ENCODE data around the gene EDN2. TPM values are rescaled to one million over a fixed set of nuclear protein-coding genes. Genes with fewer than 3 reads are reported as not detected.

The EDN2 gene
- total and polyA plus RNA-seq, 2 experiments from 2014 or later = not detected

- no peak overlapping the region for H3K4me3 ChIP-seq
- H3K9ac ChIP-seq = no peak overlapping the region
- H3F3A ChIP-seq (ENCODE audit: insufficient read depth) = no peaks in the 10 kb centered on the region
- in situ Hi-C loops (cut with MboI) = no loop called here
- H3K36me3 ChIP-seq (ENCODE audit: low read depth) = no peaks in the 10 kb centered on the region
- H3K27me3 ChIP-seq (replicated peaks; ENCODE audit: insufficient read depth) = 0 out of 2 replicates have a peak, but pooled peaks cover 6% of the 10 kb centered on the region
- 0 out of 2 replicates have a peak, but pooled peaks cover 5% of the 10 kb centered on the region for H3K4me1 ChIP-seq (ENCODE audit: insufficient read depth)
- H3K27ac ChIP-seq = no peak overlapping the region
- no peak overlapping the region for H3K4me2 ChIP-seq (ENCODE audit: unreplicated experiment)
- 55 to 67% methylated on average over 1 to 4 of the region's 4 CpGs for WGBS, 2 experiments (ENCODE audit: low coverage in 1 of 2, low lambda C conversion rate in 2 of 2, missing lambda C conversion rate in 2 of 2)
- H2AFZ ChIP-seq = no peak overlapping the region
- H4K20me1 ChIP-seq (ENCODE audit: insufficient read depth) = no peaks in the 10 kb centered on the region
- peak; percentile 20 for DNase-seq
- no peaks in the 10 kb centered on the region for H3K9me2 ChIP-seq (ENCODE audit: insufficient read depth)
- TF ChIP-seq EZH2phosphoT487 (IDR thresholded peaks at IDR 0.05; ENCODE audit: insufficient read depth, low read depth) (no peak), EZH2 (IDR thresholded peaks at IDR 0.05; ENCODE audit: insufficient read depth, poor library complexity, severe bottlenecking) (no peak)
- no peaks in the 10 kb centered on the region for H3K79me2 ChIP-seq (ENCODE audit: insufficient read depth)
- H3K9me3 ChIP-seq (ENCODE audit: low read depth) = no peaks in the 10 kb centered on the region
These were observed 35.7 kb downstream of the EDN2 start for GRCh38 chr1:41448821-41449220.

- Histone ChIP-seq H4K20me1 (ENCODE audit: insufficient read depth) (no peaks in the 10 kb centered on the region), H3K4me2 (ENCODE audit: unreplicated experiment) (peak overlapping the region; percentile 21), H3F3A (ENCODE audit: insufficient read depth) (no peaks in the 10 kb centered on the region), H2AFZ (no peak overlapping the region), H3K9me2 (ENCODE audit: insufficient read depth) (no peaks in the 10 kb centered on the region), H3K27me3 (replicated peaks; ENCODE audit: insufficient read depth) (0 out of 2 replicates have a peak, but pooled peaks cover 6% of the 10 kb centered on the region), H3K4me1 (ENCODE audit: insufficient read depth) (0 out of 2 replicates have a peak, but pooled peaks cover 5% of the 10 kb centered on the region), H3K27ac (no peak overlapping the region), H3K36me3 (ENCODE audit: low read depth) (no peaks in the 10 kb centered on the region), H3K79me2 (ENCODE audit: insufficient read depth) (no peaks in the 10 kb centered on the region), H3K9me3 (ENCODE audit: low read depth) (no peaks in the 10 kb centered on the region), H3K4me3 (no peak overlapping the region), H3K9ac (no peak overlapping the region)
- 67% methylated on average over 7 to 8 of the region's 8 CpGs for WGBS, 2 experiments (ENCODE audit: low coverage in 1 of 2, low lambda C conversion rate in 2 of 2, missing lambda C conversion rate in 2 of 2)
- DNase-seq = peak; percentile 48
- in situ Hi-C loops (cut with MboI) = no loop called here
- TF ChIP-seq EZH2 (IDR thresholded peaks at IDR 0.05; ENCODE audit: insufficient read depth, poor library complexity, severe bottlenecking) = no peak
- TF ChIP-seq EZH2phosphoT487 (IDR thresholded peaks at IDR 0.05; ENCODE audit: insufficient read depth, low read depth) = no peak
These were observed 36.3 kb downstream of the EDN2 start for GRCh38 chr1:41447995-41448770.

GRCh38 chr1:41446851-41447610 is 37.5 kb downstream of the EDN2 start:
- Histone ChIP-seq H3K4me3 (no peak overlapping the region), H3K27me3 (replicated peaks; ENCODE audit: insufficient read depth) (0 out of 2 replicates have a peak, but pooled peaks cover 6% of the 10 kb centered on the region), H2AFZ (no peak overlapping the region), H3K4me2 (ENCODE audit: unreplicated experiment) (no peak overlapping the region), H3K36me3 (ENCODE audit: low read depth) (no peaks in the 10 kb centered on the region), H3K79me2 (ENCODE audit: insufficient read depth) (no peaks in the 10 kb centered on the region), H3K9me3 (ENCODE audit: low read depth) (no peaks in the 10 kb centered on the region), H3K9me2 (ENCODE audit: insufficient read depth) (no peaks in the 10 kb centered on the region), H3F3A (ENCODE audit: insufficient read depth) (no peaks in the 10 kb centered on the region), H3K27ac (no peak overlapping the region), H3K9ac (no peak overlapping the region), H4K20me1 (ENCODE audit: insufficient read depth) (no peaks in the 10 kb centered on the region), H3K4me1 (ENCODE audit: insufficient read depth) (0 out of 2 replicates have a peak, but pooled peaks cover 5% of the 10 kb centered on the region)
- no peak for TF ChIP-seq EZH2 (IDR thresholded peaks at IDR 0.05; ENCODE audit: insufficient read depth, poor library complexity, severe bottlenecking)
- TF ChIP-seq EZH2phosphoT487 (IDR thresholded peaks at IDR 0.05; ENCODE audit: insufficient read depth, low read depth) = no peak
- no peak for DNase-seq
- in situ Hi-C loops (cut with MboI) = no loop called here
- WGBS, 2 experiments (ENCODE audit: low coverage in 1 of 2, low lambda C conversion rate in 2 of 2, missing lambda C conversion rate in 2 of 2) = 36 to 37% methylated on average over 9 of the region's 9 CpGs

- Histone ChIP-seq H4K20me1 (ENCODE audit: insufficient read depth) (no peaks in the 10 kb centered on the region), H3K27me3 (replicated peaks; ENCODE audit: insufficient read depth) (0 out of 2 replicates have a peak, but pooled peaks cover 6% of the 10 kb centered on the region), H3K4me1 (ENCODE audit: insufficient read depth) (0 out of 2 replicates have a peak, but pooled peaks cover 5% of the 10 kb centered on the region), H2AFZ (no peak overlapping the region), H3F3A (ENCODE audit: insufficient read depth) (0 out of 2 replicates have a peak, but pooled peaks cover 4% of the 10 kb centered on the region), H3K9ac (no peak overlapping the region), H3K36me3 (ENCODE audit: low read depth) (no peaks in the 10 kb centered on the region), H3K79me2 (ENCODE audit: insufficient read depth) (no peaks in the 10 kb centered on the region), H3K9me2 (ENCODE audit: insufficient read depth) (no peaks in the 10 kb centered on the region), H3K27ac (no peak overlapping the region), H3K9me3 (ENCODE audit: low read depth) (no peaks in the 10 kb centered on the region), H3K4me3 (no peak overlapping the region), H3K4me2 (ENCODE audit: unreplicated experiment) (no peak overlapping the region)
- TF ChIP-seq EZH2phosphoT487 (IDR thresholded peaks at IDR 0.05; ENCODE audit: insufficient read depth, low read depth) = no peak
- TF ChIP-seq EZH2 (IDR thresholded peaks at IDR 0.05; ENCODE audit: insufficient read depth, poor library complexity, severe bottlenecking) = no peak
- in situ Hi-C loops (cut with MboI) = no loop called here
- no peak for DNase-seq
These were observed 39.7 kb downstream of the EDN2 start for GRCh38 chr1:41444785-41445184.
